H9 (cell line): Measurements from ENCODE around the gene KLHL33. TPM values are rescaled to one million over a fixed set of nuclear protein-coding genes. Genes with fewer than 3 reads are reported as not detected.

Source experiments
- DNase-seq: peaks from one replicate; pipeline ENCODE4 v3.0.0-alpha.2; 2017
- H2AFZ ChIP-seq: one replicate; pipeline ENCODE4 v1.6.1; 2013; ENCODE audit warnings: mild to moderate bottlenecking, low read length, control low read depth, moderate library complexity
- H2AK5ac ChIP-seq: 2 replicates; pipeline ENCODE4 v1.6.1; 2013; ENCODE audit warnings: low read length, control low read depth, mixed read lengths; ENCODE audit not compliant: insufficient read length
- H2BK120ac ChIP-seq: one replicate; pipeline ENCODE4 v1.6.1; 2013; ENCODE audit warnings: low read depth, mild to moderate bottlenecking, low read length, control low read depth, inconsistent platforms; ENCODE audit not compliant: poor library complexity, severe bottlenecking
- H2BK12ac ChIP-seq: 2 replicates; pipeline ENCODE4 v1.6.1; 2013; ENCODE audit warnings: low read length, control low read depth, mixed read lengths, low read depth; ENCODE audit not compliant: insufficient read length
- H2BK15ac ChIP-seq: 2 replicates; pipeline ENCODE4 v1.6.1; 2013; ENCODE audit warnings: low read depth, low read length, control low read depth
- H2BK20ac ChIP-seq: one replicate; pipeline ENCODE4 v1.6.1; 2013; ENCODE audit warnings: low read depth, mild to moderate bottlenecking, low read length, control low read depth, inconsistent platforms; ENCODE audit not compliant: poor library complexity, severe bottlenecking
- H2BK5ac ChIP-seq: 2 replicates; pipeline ENCODE4 v1.6.1; 2013; ENCODE audit warnings: low read length, control low read depth, mixed read lengths; ENCODE audit not compliant: insufficient read length
- H3K14ac ChIP-seq: 2 replicates; pipeline ENCODE4 v1.6.1; 2013; ENCODE audit warnings: low read length, control low read depth; ENCODE audit not compliant: insufficient read depth
- H3K18ac ChIP-seq: 2 replicates; pipeline ENCODE4 v1.6.1; 2013; ENCODE audit warnings: low read depth, mild to moderate bottlenecking, mixed read lengths, low read length, control low read depth; ENCODE audit not compliant: insufficient read length
- H3K23ac ChIP-seq: 2 replicates; pipeline ENCODE4 v1.6.1; 2013; ENCODE audit warnings: low read length, control low read depth, mixed read lengths, low read depth; ENCODE audit not compliant: insufficient read length
- H3K23me2 ChIP-seq: 2 replicates; pipeline ENCODE4 v1.6.1; 2013; ENCODE audit warnings: low read depth, mild to moderate bottlenecking, mixed read lengths, low read length, control low read depth; ENCODE audit not compliant: insufficient read length, poor library complexity, severe bottlenecking
- H3K27ac ChIP-seq: 2 replicates; pipeline ENCODE4 v1.5.1; 2013; ENCODE audit warnings: low read length, control low read depth, mixed read lengths, low read depth; ENCODE audit not compliant: insufficient read length
- H3K27me3 ChIP-seq: 2 replicates; pipeline ENCODE4 v1.6.1; 2013; ENCODE audit warnings: low read length, control low read depth, inconsistent platforms; ENCODE audit not compliant: insufficient read depth
- H3K4ac ChIP-seq: 2 replicates; pipeline ENCODE4 v1.6.1; 2013; ENCODE audit warnings: low read depth, mild to moderate bottlenecking, control low read depth, inconsistent platforms, low read length, moderate library complexity
- H3K4me1 ChIP-seq: 2 replicates; pipeline ENCODE4 v1.6.1; 2013; ENCODE audit warnings: low read length, control low read depth, inconsistent platforms; ENCODE audit not compliant: insufficient read depth
- H3K4me2 ChIP-seq: 2 replicates; pipeline ENCODE4 v1.6.1; 2013; ENCODE audit warnings: low read length, control low read depth, mixed read lengths; ENCODE audit not compliant: insufficient read length, insufficient read depth
- H3K56ac ChIP-seq: 2 replicates; pipeline ENCODE4 v1.6.1; 2013; ENCODE audit warnings: low read depth, mild to moderate bottlenecking, mixed read lengths, low read length, control low read depth; ENCODE audit not compliant: insufficient read length
- H3K79me1 ChIP-seq: 2 replicates; pipeline ENCODE4 v1.6.1; 2013; ENCODE audit warnings: low read depth, mild to moderate bottlenecking, moderate library complexity, low read length, control low read depth, inconsistent platforms; ENCODE audit not compliant: insufficient read depth, poor library complexity, severe bottlenecking
- H3K79me2 ChIP-seq: 2 replicates; pipeline ENCODE4 v1.6.1; 2013; ENCODE audit warnings: low read length, control low read depth, inconsistent platforms; ENCODE audit not compliant: insufficient read depth
- H3K9ac ChIP-seq: 2 replicates; pipeline ENCODE4 v1.6.1; 2013; ENCODE audit warnings: low read length, control low read depth, mixed read lengths; ENCODE audit not compliant: insufficient read length; ENCODE audit errors: extremely low read depth
- H3K9me3 ChIP-seq: one replicate; pipeline ENCODE4 v1.6.1; 2013; ENCODE audit warnings: low read depth, low read length, inconsistent platforms; ENCODE audit not compliant: control insufficient read depth
- H3T11ph ChIP-seq: one replicate; pipeline ENCODE4 v1.6.1; 2013; ENCODE audit warnings: mild to moderate bottlenecking, low read length, control low read depth, inconsistent platforms
- H4K20me1 ChIP-seq: one replicate; pipeline ENCODE4 v1.6.1; 2013; ENCODE audit not compliant: control insufficient read depth, insufficient read length, insufficient read depth
- H4K5ac ChIP-seq: 2 replicates; pipeline ENCODE4 v1.6.1; 2013; ENCODE audit warnings: low read depth, mild to moderate bottlenecking, mixed read lengths, low read length, control low read depth; ENCODE audit not compliant: insufficient read length
- H4K8ac ChIP-seq: replicated peaks from 2 replicates; pipeline ENCODE4 v1.6.1; 2013; ENCODE audit warnings: low read length, control low read depth, mixed read lengths, low read depth; ENCODE audit not compliant: insufficient read length
- H4K91ac ChIP-seq: 2 replicates; pipeline ENCODE4 v1.6.1; 2013; ENCODE audit warnings: low read depth, mild to moderate bottlenecking, moderate library complexity, mixed read lengths, low read length, control low read depth; ENCODE audit not compliant: insufficient read length
- H3K27ac Mint-ChIP-seq, 3 experiments: 2 replicates in 2 of 3; 3 replicates in 1 of 3; pipeline ENCODE4 v1.8.0; 2020 to 2021; ENCODE audit warnings: mixed read lengths in 3 of 3, mild to moderate bottlenecking in 1 of 3, moderate library complexity in 1 of 3
- H3K27me3 Mint-ChIP-seq: 2 replicates; pipeline ENCODE4 v1.8.0; 2021; ENCODE audit warnings: low read depth, mild to moderate bottlenecking, moderate library complexity, mixed read lengths
- H3K36me3 Mint-ChIP-seq, 3 experiments: 2 replicates in 2 of 3; 3 replicates in 1 of 3; pipeline ENCODE4 v1.8.0; 2020 to 2021; ENCODE audit warnings: low read depth in 3 of 3, mixed read lengths in 3 of 3; ENCODE audit not compliant: insufficient read depth in 1 of 3
- H3K4me1 Mint-ChIP-seq, 2 experiments: 2 replicates each; pipeline ENCODE4 v1.8.0; 2020; ENCODE audit warnings: mixed read lengths in 2 of 2
- H3K4me3 Mint-ChIP-seq, 2 experiments: 2 replicates in 1 of 2; 3 replicates in 1 of 2; pipeline ENCODE4 v1.8.0; 2020 to 2021; ENCODE audit warnings: mild to moderate bottlenecking in 2 of 2, mixed read lengths in 2 of 2, moderate library complexity in 1 of 2
- H3K9me3 Mint-ChIP-seq, 2 experiments: 2 replicates in 1 of 2; 3 replicates in 1 of 2; pipeline ENCODE4 v1.8.0; 2020; ENCODE audit warnings: mild to moderate bottlenecking in 2 of 2, mixed read lengths in 2 of 2, moderate library complexity in 1 of 2
- WGBS: extraction: QIAGEN DNeasy Blood & Tissue Kit; methylation state at CpG from one replicate; pipeline ENCODE4 v1.1.7; 2013; ENCODE audit warnings: missing lambda C conversion rate, low lambda C conversion rate, mixed read lengths; ENCODE audit not compliant: insufficient read length; ENCODE audit errors: extremely low coverage; 5-methylcytosine and 5-hydroxymethylcytosine counted together
- total RNA-seq: library from RNA; stranded (reverse); gene quantifications from 2 replicates; pipeline ENCODE4 v1.2.1, GENCODE V29; 2021
- TF ChIP-seq, protein P1 (sequence below): fragments of 200-600 bp; sonication (generic); conservative IDR thresholded peaks from 3 replicates; pipeline ENCODE4 v1.8.0; 2021; ENCODE audit warnings: antibody characterized with exemption, mild to moderate bottlenecking

The KLHL33 gene
- total RNA-seq, 1 experiment from 2014 or later, result 0.04 TPM

DNA sequence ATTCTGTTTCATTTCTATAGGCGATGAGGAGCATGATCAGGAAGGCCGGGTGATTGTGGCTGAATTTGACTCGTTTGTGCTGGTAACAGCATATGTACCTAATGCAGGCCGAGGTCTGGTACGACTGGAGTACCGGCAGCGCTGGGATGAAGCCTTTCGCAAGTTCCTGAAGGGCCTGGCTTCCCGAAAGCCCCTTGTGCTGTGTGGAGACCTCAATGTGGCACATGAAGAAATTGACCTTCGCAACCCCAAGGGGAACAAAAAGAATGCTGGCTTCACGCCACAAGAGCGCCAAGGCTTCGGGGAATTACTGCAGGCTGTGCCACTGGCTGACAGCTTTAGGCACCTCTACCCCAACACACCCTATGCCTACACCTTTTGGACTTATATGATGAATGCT is 21.0 kb upstream of the KLHL33 start:
- Histone ChIP-seq H2BK12ac (no peak overlapping the region), H2AK5ac (no peak overlapping the region), H3K23ac (no peak overlapping the region), H3K4ac (no peak overlapping the region), H3K9me3 (no peaks in the 10 kb centered on the region), H3K27ac (no peak overlapping the region), H3K4me1 (no peaks in the 10 kb centered on the region; the same call in 1 of the 2 replicates), H3K4me2 (peak overlapping the region; percentile 70), H3K9ac (no peak overlapping the region), H3T11ph (no peak overlapping the region), H3K56ac (no peak overlapping the region), H2BK15ac (no peak overlapping the region), H3K23me2 (peaks cover 10% of the 10 kb centered on the region), H2BK120ac (no peak overlapping the region), H4K5ac (no peak overlapping the region), H4K8ac (no peak overlapping the region), H2BK5ac (no peak overlapping the region), H4K91ac (no peak overlapping the region), H3K18ac (no peak overlapping the region), H4K20me1 (no peaks in the 10 kb centered on the region), H2AFZ (no peak overlapping the region), H3K79me2 (peaks cover 13% of the 10 kb centered on the region; the same call in 1 of the 2 replicates), H2BK20ac (no peak overlapping the region), H3K79me1 (peaks cover 6% of the 10 kb centered on the region), H3K27me3 (no peaks in the 10 kb centered on the region), H3K14ac (no peak overlapping the region)
- Mint-ChIP-seq H3K4me1 (peaks cover 16 to 21% of the 10 kb centered on the region in 2 experiments), H3K4me3 (no peak overlapping the region), H3K27me3 (no peaks in the 10 kb centered on the region), H3K36me3 (peaks cover 11 to 35% (median 21%) of the 10 kb centered on the region in 3 experiments), H3K9me3 (peaks cover 4 to 5% of the 10 kb centered on the region in 2 experiments; a peak in 3 of 5 replicates), H3K27ac (peak overlapping the region in 1 of 3 experiments; percentile 10; a peak in 2 of 7 replicates)
- WGBS, result no CpG with 5 or more reads among the region's 13 CpGs
- DNase-seq, result no peak
- TF ChIP-seq, protein P1, sequence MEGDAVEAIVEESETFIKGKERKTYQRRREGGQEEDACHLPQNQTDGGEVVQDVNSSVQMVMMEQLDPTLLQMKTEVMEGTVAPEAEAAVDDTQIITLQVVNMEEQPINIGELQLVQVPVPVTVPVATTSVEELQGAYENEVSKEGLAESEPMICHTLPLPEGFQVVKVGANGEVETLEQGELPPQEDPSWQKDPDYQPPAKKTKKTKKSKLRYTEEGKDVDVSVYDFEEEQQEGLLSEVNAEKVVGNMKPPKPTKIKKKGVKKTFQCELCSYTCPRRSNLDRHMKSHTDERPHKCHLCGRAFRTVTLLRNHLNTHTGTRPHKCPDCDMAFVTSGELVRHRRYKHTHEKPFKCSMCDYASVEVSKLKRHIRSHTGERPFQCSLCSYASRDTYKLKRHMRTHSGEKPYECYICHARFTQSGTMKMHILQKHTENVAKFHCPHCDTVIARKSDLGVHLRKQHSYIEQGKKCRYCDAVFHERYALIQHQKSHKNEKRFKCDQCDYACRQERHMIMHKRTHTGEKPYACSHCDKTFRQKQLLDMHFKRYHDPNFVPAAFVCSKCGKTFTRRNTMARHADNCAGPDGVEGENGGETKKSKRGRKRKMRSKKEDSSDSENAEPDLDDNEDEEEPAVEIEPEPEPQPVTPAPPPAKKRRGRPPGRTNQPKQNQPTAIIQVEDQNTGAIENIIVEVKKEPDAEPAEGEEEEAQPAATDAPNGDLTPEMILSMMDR, result no peak
